HL-60/S4 treated with retinoic acid at 250 ng/mL for 4 days and 3 days (cell line): ENCODE data around the gene NUTM2A.
"Not testable (repeated sequence)": the region's sequence is repeated elsewhere in the genome, so short reads cannot be mapped to it uniquely, and the experiment has no call there.

Source experiments
- in situ Hi-C: fragments of 300-500 bp; cut with MboI; formaldehyde crosslinking; loops from 2 replicates; pipeline ENCODE4 v1.7.0; 2022; ENCODE audit warnings: low sequenced_read_pairs

The NUTM2A gene

GRCh38 chr10:87225148-87225547 lies at the start of gene NUTM2A:
TSS of gene NUTM2A (plus strand) at chr10:87225448. CDS start at chr10:87225831, 383 bp downstream.
- in situ Hi-C loops = not testable (repeated sequence)

- in situ Hi-C loops = not testable (repeated sequence)
These were observed 47.7 kb upstream of the NUTM2A start for GRCh38 chr10:87177587-87177986.

- in situ Hi-C loops = not testable (repeated sequence)
These were observed 40.8 kb upstream of the NUTM2A start for GRCh38 chr10:87184421-87184820.

GRCh38 chr10:87186016-87186415 lies 39.2 kb upstream of the NUTM2A start:
- in situ Hi-C loops = not testable (repeated sequence)

- in situ Hi-C loops = not testable (repeated sequence)
These were observed 37.7 kb upstream of the NUTM2A start for GRCh38 chr10:87187573-87187972.

GRCh38 chr10:87191841-87192240 lies 33.4 kb upstream of the NUTM2A start:
- in situ Hi-C loops = not testable (repeated sequence)

- in situ Hi-C loops = not testable (repeated sequence)
These were observed 24.3 kb upstream of the NUTM2A start for GRCh38 chr10:87200924-87201323.

- in situ Hi-C loops = not testable (repeated sequence)
These were observed 20.4 kb upstream of the NUTM2A start for GRCh38 chr10:87204801-87205200.

GRCh38 chr10:87206922-87207321 lies 18.3 kb upstream of the NUTM2A start:
- in situ Hi-C loops = not testable (repeated sequence)

- in situ Hi-C loops = not testable (repeated sequence)
These were observed 14.9 kb upstream of the NUTM2A start for GRCh38 chr10:87210309-87210708.

- in situ Hi-C loops = not testable (repeated sequence)
These were observed 13.4 kb upstream of the NUTM2A start for GRCh38 chr10:87211848-87212247.

- in situ Hi-C loops = not testable (repeated sequence)
These were observed 12.0 kb upstream of the NUTM2A start for GRCh38 chr10:87213150-87213765.

- in situ Hi-C loops = not testable (repeated sequence)
These were observed 11.4 kb upstream of the NUTM2A start for GRCh38 chr10:87213806-87214205.

GRCh38 chr10:87216120-87216519 lies 9.1 kb upstream of the NUTM2A start:
- in situ Hi-C loops = not testable (repeated sequence)

GRCh38 chr10:87219370-87219769 lies 5.9 kb upstream of the NUTM2A start:
- in situ Hi-C loops = not testable (repeated sequence)

GRCh38 chr10:87222789-87223188 lies 2.5 kb upstream of the NUTM2A start:
- in situ Hi-C loops = not testable (repeated sequence)

- in situ Hi-C loops = not testable (repeated sequence)
These were observed 3.0 kb downstream of the NUTM2A start for GRCh38 chr10:87228247-87228646.

GRCh38 chr10:87229211-87229610 lies 4.0 kb downstream of the NUTM2A start:
- in situ Hi-C loops = not testable (repeated sequence)

GRCh38 chr10:87234854-87235253 lies 9.6 kb downstream of the NUTM2A start:
- in situ Hi-C loops = not testable (repeated sequence)

- in situ Hi-C loops = not testable (repeated sequence)
These were observed 12.0 kb downstream of the NUTM2A start for GRCh38 chr10:87237244-87237643.

- in situ Hi-C loops = not testable (repeated sequence)
These were observed 14.1 kb downstream of the NUTM2A start for GRCh38 chr10:87239346-87239808.

- in situ Hi-C loops = not testable (repeated sequence)
These were observed 16.9 kb downstream of the NUTM2A start for GRCh38 chr10:87242192-87242591.

- in situ Hi-C loops = not testable (repeated sequence)
These were observed 22.1 kb downstream of the NUTM2A start for GRCh38 chr10:87247335-87247734.
